Gastroesophageal sphincter (tissue), 3 donors: ENCODE measurements around the gene MEAF6.

Experiments used
- CTCF ChIP-seq, 4 experiments: fragments of 200-600 bp in 2 of 4; fragments of 450-650 bp in 2 of 4; sonication (generic) in 1 of 4; IDR thresholded peaks; one replicate each; pipeline ENCODE4 v1.5.1; 2017 to 2019; ENCODE audit warnings: antibody characterized with exemption in 4 of 4, mild to moderate bottlenecking in 2 of 4, moderate library complexity in 2 of 4
- EP300 ChIP-seq: sonication (generic); formaldehyde crosslinking; IDR thresholded peaks from one replicate; pipeline ENCODE4 v1.6.1; 2017; ENCODE audit warnings: antibody characterized with exemption, mild to moderate bottlenecking

- TF ChIP-seq CTCF (IDR thresholded peaks at IDR 0.05) (no peak), EP300 (no peak)
Observed at GRCh38 chr1:37537378-37537777, 22.8 kb upstream of the MEAF6 start.
